Heart right ventricle (tissue), 16 donors: ENCODE data around the gene TIMM10B. TPM values are rescaled to one million over a fixed set of nuclear protein-coding genes. Genes with fewer than 3 reads are reported as not detected.
A peak's percentile ranks its signal among the peaks of the same experiment; 100 is the strongest.

Experiments
- ATAC-seq, 8 donors: fragments of 200-7000 bp; cut with Tn5 transposase; one replicate each; pipeline ENCODE4 v1.9.1; 2020; ENCODE audit warnings: mild to moderate bottlenecking in 8 of 8, moderate library complexity in 8 of 8, moderate number of reproducible peaks in 1 of 8
- DNase-seq, 2 donors: peaks; one replicate each; pipeline ENCODE4 v3.0.0-alpha.2; 2020
- H3K27ac ChIP-seq, 10 donors: fragments of 200-600 bp; sonication (generic) in 2 of 10; one replicate each; pipeline versions ENCODE4 v1.5.0 to v1.8.0; 2020 to 2022; ENCODE audit warnings: mild to moderate bottlenecking in 3 of 10
- H3K27me3 ChIP-seq, 7 donors: fragments of 200-600 bp; one replicate each; pipeline ENCODE4 v1.8.0; 2021 to 2022; ENCODE audit warnings: mild to moderate bottlenecking in 2 of 7
- H3K36me3 ChIP-seq, 9 donors: fragments of 200-600 bp; sonication (generic) in 1 of 9; one replicate each; pipeline versions ENCODE4 v1.5.0 to v1.8.0; 2020 to 2022; ENCODE audit warnings: mild to moderate bottlenecking in 2 of 9
- H3K4me1 ChIP-seq, 9 donors: fragments of 200-600 bp; sonication (generic) in 1 of 9; one replicate each; pipeline versions ENCODE4 v1.5.0 to v1.8.0; 2020 to 2022; ENCODE audit warnings: mild to moderate bottlenecking in 4 of 9
- H3K4me3 ChIP-seq, 10 donors: fragments of 200-600 bp; sonication (generic) in 2 of 10; one replicate each; pipeline versions ENCODE4 v1.5.0 to v1.8.0; 2020 to 2022; ENCODE audit warnings: mild to moderate bottlenecking in 7 of 10, moderate library complexity in 2 of 10
- H3K9me3 ChIP-seq, 11 donors: fragments of 200-600 bp in 10 of 11; sonication (generic) in 2 of 11; one replicate each; pipeline versions ENCODE4 v1.5.0 to v1.8.0; 2013 to 2022; ENCODE audit warnings: mild to moderate bottlenecking in 2 of 11, control low read depth in 1 of 11, moderate library complexity in 1 of 11
- WGBS, 2 donors: extraction: QIAGEN DNeasy Blood & Tissue Kit; methylation state at CpG; one replicate each; pipeline ENCODE4 v1.1.7; 2013; ENCODE audit warnings: inconsistent platforms in 1 of 2; 5-methylcytosine and 5-hydroxymethylcytosine counted together
- intact Hi-C, 10 donors: fragments of 100-400 bp; cut with DNase I; formaldehyde crosslinking; loops; one replicate each; pipeline versions ENCODE4 v1.11.1 to v1.14.2; 2022
- polyA plus RNA-seq, 2 donors: library from polyadenylated mRNA; stranded (reverse); fragments of 200-250 nt; gene quantifications; one replicate each; pipeline ENCODE4 v1.2.3, GENCODE V29; 2013
- total RNA-seq, 10 donors: library from RNA; stranded (reverse); fragmentation: NEBNext Ultra II Directional in 3 of 10; extraction: Animal tissue kit (Norgen Biotek cat#: 25700) in 3 of 10; gene quantifications; one replicate each; pipeline versions ENCODE4 v1.2.1 to v1.2.4, GENCODE V29; 2021 to 2023
- TF ChIP-seq, protein P1 (sequence below), 9 donors: fragments of 200-600 bp; sonication (generic) in 2 of 9; IDR thresholded peaks; one replicate each; pipeline versions ENCODE4 v1.5.0 to v1.8.0; 2021 to 2022; ENCODE audit warnings: antibody characterized with exemption in 9 of 9, mild to moderate bottlenecking in 5 of 9, moderate library complexity in 1 of 9
- donor health status: Arrhythmogenic right ventricular cardiomyopathy.
- donor health status: ischemic (EF 13 %, LVEDD 7.1; RV severe dilation, severe dysfunction).
- donor health status: healthy with polysubstance abuse.
- donor health status: DM: no; HTN: yes; CAD: no.
- donor health status: DM: no; HTN: no; CAD: no.
- donor health status: ischemic (EF 25% LVEDD 6.9; RV normal size, moderate dysfunction).
- donor health status: ischemic (EF 25% LVEDD 5.7; RV mildly dilated, moderate dysfunction).
- donor health status: healthy.
- donor health status: DM: yes; HTN: yes; CAD: no.
- donor health status: Ischemic cardiomyopathy.
- donor health status: ischemic (EF 35%, LVEDD 5.7; RV mildly dilated, moderate dysfunction).
- donor health status: nonischemic (EF 11% LVEDD 7.7; RV severe dilation, severe dysfunction).
- donor health status: DM: yes; HTN: yes; CAD: no.
- donor health status: PGD.
- donor health status: ischemic (EF 29% LVEDD 5.4; RV normal size, mild dysfunction).
- donor health status: nonischemic (EF 23%, LVEDD 6.1; RV moderate dilation, normal function).

Gene TIMM10B
- total and polyA plus RNA-seq, 12 donors: 10.0 to 21.6 (median 16.5) TPM

DNA sequence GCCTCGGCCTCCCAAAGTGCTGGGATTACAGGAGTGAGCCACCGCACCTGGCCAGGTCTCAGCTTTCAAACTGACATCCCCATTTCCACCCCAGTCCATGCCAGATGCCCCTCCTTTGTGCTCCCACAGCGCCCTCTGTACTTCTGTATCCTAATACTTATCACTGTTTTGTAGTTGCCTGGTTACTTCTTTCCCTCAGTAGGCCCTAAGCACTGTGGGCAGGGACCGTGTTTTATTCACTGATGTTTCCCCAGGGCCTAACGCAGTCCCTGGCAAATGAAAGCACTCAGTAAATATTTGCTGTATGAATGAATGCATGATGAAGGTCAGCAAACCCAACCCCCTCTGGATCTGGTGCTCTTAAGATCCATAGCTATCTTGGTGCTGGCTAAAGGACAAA is 5.4 kb upstream of the TIMM10B start:
- peak overlapping the region in 1 of 10 donors; percentile 16 for H3K27ac ChIP-seq
- H3K27me3 ChIP-seq: no peaks in the 10 kb centered on the region
- no peaks in the 10 kb centered on the region for H3K9me3 ChIP-seq
- peaks cover 0 to 33% (median 25%) of the 10 kb centered on the region in 9 donors for H3K36me3 ChIP-seq
- H3K4me3 ChIP-seq: no peak overlapping the region
- DNase-seq: no peak
- peaks cover 4 to 42% (median 31%) of the 10 kb centered on the region in 9 donors for H3K4me1 ChIP-seq
- ATAC-seq: no peak
- TF ChIP-seq, protein P1, sequence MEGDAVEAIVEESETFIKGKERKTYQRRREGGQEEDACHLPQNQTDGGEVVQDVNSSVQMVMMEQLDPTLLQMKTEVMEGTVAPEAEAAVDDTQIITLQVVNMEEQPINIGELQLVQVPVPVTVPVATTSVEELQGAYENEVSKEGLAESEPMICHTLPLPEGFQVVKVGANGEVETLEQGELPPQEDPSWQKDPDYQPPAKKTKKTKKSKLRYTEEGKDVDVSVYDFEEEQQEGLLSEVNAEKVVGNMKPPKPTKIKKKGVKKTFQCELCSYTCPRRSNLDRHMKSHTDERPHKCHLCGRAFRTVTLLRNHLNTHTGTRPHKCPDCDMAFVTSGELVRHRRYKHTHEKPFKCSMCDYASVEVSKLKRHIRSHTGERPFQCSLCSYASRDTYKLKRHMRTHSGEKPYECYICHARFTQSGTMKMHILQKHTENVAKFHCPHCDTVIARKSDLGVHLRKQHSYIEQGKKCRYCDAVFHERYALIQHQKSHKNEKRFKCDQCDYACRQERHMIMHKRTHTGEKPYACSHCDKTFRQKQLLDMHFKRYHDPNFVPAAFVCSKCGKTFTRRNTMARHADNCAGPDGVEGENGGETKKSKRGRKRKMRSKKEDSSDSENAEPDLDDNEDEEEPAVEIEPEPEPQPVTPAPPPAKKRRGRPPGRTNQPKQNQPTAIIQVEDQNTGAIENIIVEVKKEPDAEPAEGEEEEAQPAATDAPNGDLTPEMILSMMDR (IDR thresholded peaks at IDR 0.05): no peak
- intact Hi-C loops: no loop called here
- WGBS, 2 donors: 67 to 68% methylated on average over 5 of the region's 5 CpGs

DNA sequence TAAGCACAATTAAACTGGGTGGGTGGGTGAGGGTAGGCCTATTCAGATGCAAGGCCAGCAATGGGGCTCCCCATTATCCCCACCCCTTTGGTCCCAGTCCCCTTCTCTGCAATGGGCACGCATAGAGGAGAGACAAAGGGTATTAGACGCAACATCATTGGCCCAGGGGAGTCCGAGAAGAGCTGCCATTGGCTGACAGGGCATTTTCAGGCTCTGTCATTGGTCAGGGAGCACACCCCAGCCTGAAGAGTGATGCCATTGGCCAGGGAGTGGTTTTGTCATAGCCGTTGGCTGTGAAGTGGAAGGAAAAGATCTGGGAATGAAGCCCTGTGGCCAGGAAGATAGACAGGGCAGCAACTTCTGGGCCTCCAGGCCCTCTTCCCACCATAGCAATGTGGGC is 4.7 kb upstream of the TIMM10B start:
- peaks cover 4 to 42% (median 33%) of the 10 kb centered on the region in 9 donors for H3K4me1 ChIP-seq
- intact Hi-C loops: no loop called here

DNA sequence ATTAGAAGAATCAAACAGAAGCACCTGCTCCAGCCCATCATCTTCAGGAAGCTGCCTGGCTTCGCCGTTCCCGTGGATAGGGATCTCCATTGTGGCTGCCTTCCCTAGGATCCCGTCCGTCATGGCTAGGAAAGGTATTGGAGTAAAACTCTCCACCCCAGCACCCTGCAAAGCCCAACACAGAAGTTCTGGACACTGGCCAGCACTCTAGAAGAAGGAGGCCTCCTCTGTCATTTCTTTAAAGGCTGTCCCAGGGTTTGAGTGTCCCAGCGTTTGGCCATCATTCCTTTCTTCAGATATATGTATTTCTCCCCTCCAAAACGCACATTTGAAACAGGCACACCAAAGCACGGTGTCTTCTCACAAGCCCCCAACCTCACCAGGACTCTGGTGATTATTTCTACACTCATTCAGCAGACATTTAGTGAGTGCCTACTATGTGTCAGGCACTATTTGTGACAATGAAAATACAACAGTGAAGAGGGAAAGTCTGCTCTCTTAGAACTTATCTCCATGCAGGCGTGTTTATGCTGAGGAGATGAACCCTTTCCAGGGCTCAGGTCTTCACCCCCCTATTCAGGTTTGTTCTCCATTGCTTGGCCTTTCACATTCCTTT is 894 bp upstream of the TIMM10B start:
- peaks cover 7 to 36% (median 27%) of the 10 kb centered on the region in 9 donors for H3K4me1 ChIP-seq
- TF ChIP-seq, protein P1 (IDR thresholded peaks at IDR 0.05): no peak
- DNase-seq (no peak), ATAC-seq (no peak)
- H3K27ac ChIP-seq: peak overlapping the region; percentile 4 to 94 (median 90)
- intact Hi-C loops: loop anchor here in 3 of 10 donors (5.0 kb wide), 3 partner anchors 122 to 202 kb away; partner anchors contain the start of genes ILK (in 2 of the 3), RRP8 (in 2 of the 3) and MRPL17 (in 1 of the 3)
- no peaks in the 10 kb centered on the region for H3K9me3 ChIP-seq
- peaks cover 0 to 66% (median 38%) of the 10 kb centered on the region in 9 donors for H3K36me3 ChIP-seq
- peak overlapping the region; percentile 68 to 90 (median 80) for H3K4me3 ChIP-seq
- 59 to 62% methylated on average over 9 of the region's 9 CpGs for WGBS, 2 donors
- H3K27me3 ChIP-seq: no peaks in the 10 kb centered on the region

More for the DNA sequence above, 4.7 kb upstream of the TIMM10B start:
- 94% methylated on average over 4 of the region's 4 CpGs for WGBS, 2 donors
- no peak for ATAC-seq
- Histone ChIP-seq H3K36me3 (peaks cover 0 to 33% (median 25%) of the 10 kb centered on the region in 9 donors), H3K27ac (no peak overlapping the region), H3K4me3 (no peak overlapping the region), H3K9me3 (no peaks in the 10 kb centered on the region), H3K27me3 (no peaks in the 10 kb centered on the region)
- TF ChIP-seq, protein P1 (IDR thresholded peaks at IDR 0.05): no peak
- no peak for DNase-seq

DNA sequence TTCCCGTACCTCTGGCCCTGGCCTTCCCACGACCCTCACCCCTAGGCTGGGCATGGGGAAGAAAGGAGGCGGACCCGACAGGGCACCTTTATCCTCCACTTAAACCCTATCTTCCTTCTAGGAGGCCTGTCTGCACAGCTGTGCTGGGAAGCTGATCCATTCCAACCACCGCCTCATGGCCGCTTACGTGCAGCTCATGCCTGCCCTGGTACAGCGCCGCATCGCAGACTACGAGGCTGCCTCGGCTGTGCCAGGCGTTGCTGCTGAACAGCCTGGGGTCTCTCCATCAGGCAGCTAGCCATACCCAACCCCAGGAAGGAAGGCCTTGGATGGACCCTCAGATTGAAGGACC is 599 bp downstream of the TIMM10B start:
- Histone ChIP-seq H3K4me3 (peak overlapping the region; percentile 68 to 90 (median 80)), H3K36me3 (peaks cover 0 to 72% (median 38%) of the 10 kb centered on the region in 9 donors), H3K4me1 (peaks cover 7 to 36% (median 27%) of the 10 kb centered on the region in 9 donors), H3K27me3 (no peaks in the 10 kb centered on the region), H3K27ac (peak overlapping the region in 9 of 10 donors; percentile 85 to 94 (median 90)), H3K9me3 (no peaks in the 10 kb centered on the region)
- WGBS, 2 donors: 2 to 5% methylated on average over 13 of the region's 13 CpGs
- peak in 4 of 8 donors; percentile 0 to 33 (median 9) for ATAC-seq
- DNase-seq: no peak
- intact Hi-C loops: loop anchor here in 3 of 10 donors (5.0 kb wide), 3 partner anchors 120 to 200 kb away; partner anchors contain the start of genes ILK (in 2 of the 3), RRP8 (in 2 of the 3) and MRPL17 (in 1 of the 3)
- TF ChIP-seq, protein P1 (IDR thresholded peaks at IDR 0.05): no peak
